Measurements from ENCODE around the gene CBLC. TPM values are rescaled to one million over a fixed set of nuclear protein-coding genes. Genes with fewer than 3 reads are reported as not detected.

The CBLC gene
- total and polyA plus RNA-seq, 2 of the 4 experiments (the other 2 are of a cell fraction): not detected

DNA sequence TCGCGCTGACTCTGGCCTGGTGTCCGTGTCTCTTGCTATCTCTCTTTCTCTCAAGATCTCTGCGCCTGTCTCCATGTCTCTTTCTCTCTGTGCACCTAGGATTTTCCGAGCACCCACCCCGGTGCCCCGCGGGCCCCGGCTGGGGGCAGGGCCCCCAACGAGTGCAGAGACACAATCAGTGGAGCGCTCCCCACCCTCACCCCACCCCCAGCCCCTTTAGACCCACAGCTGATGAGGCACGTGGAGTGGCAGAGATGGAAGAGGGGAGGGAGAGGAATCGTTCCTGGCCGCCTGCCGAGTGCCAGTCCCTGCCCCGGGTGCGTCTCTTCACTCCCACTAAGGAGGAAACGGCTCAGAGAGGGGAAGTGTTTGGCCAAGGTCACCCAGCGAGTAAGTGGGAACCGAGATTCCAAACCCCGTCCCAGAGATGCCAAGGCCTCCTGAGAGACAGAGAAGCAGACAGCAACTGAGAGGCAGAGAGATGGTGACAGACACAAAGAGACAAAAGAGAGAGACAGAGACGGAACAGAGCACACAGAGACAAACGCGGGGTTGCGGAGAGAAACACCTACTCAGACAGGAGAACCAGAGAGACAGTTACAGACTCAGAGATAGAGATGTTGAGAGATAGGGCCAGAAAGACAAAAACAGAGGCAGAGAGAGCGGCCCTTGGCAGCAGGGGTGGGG is 29.8 kb upstream of the CBLC start:
- no TSS peak for BruUV-seq (replicated peaks)
- dilution Hi-C loops (cut with HindIII; ENCODE audit: low sequenced_read_pairs, unreplicated experiment): no loop called here
- CTCF ChIA-PET: no interaction called here

More for the DNA sequence above, 29.8 kb upstream of the CBLC start:
- H3K14ac ChIP-seq (replicated peaks; ENCODE audit: low read depth, low read length): peak overlapping the region; percentile 98
- peaks cover 16% of the 10 kb centered on the region for H3K9me1 ChIP-seq (ENCODE audit: insufficient read depth, low read length)
- peak overlapping the region; percentile 97 to 98 for H4K8ac ChIP-seq (ENCODE audit: low read depth in 2 of 2, low read length in 2 of 2)
- intact Hi-C loops (cut with micrococcal nuclease): no loop called here
- peak overlapping the region; percentile 100 for H3K4ac ChIP-seq (ENCODE audit: low read depth, low read length)
- peak overlapping the region; percentile 93; the same call in 2 of the 3 replicates for H2BK15ac ChIP-seq (ENCODE audit: low read depth, low read length)
- no peaks in the 10 kb centered on the region for H3K9me3 ChIP-seq (ENCODE audit: control insufficient read depth, insufficient read depth, low read length)
- H2AFZ ChIP-seq (replicated peaks; ENCODE audit: low read length, poor library complexity): peak overlapping the region; percentile 83
- H2BK120ac ChIP-seq (ENCODE audit: low read depth, low read length): peak overlapping the region; percentile 95
- ATAC-seq (ENCODE audit: low read depth): peak; percentile 7
- H3K27ac ChIP-seq (ENCODE audit: insufficient read depth, low read length): peak overlapping the region; percentile 97
- H3K56ac ChIP-seq (ENCODE audit: extremely low read depth, insufficient read depth, low read length): peak overlapping the region; percentile 96
- peaks cover 26% of the 10 kb centered on the region for H4K20me1 ChIP-seq (ENCODE audit: insufficient read depth, low read length)
- in situ Hi-C loops (cut with MboI; ENCODE audit: low sequenced_read_pairs): no loop called here
- TF ChIP-seq FOS (IDR thresholded peaks at IDR 0.05; ENCODE audit: low read depth, low read length) (no peak), RAD21 (IDR thresholded peaks at IDR 0.05; ENCODE audit: low read length) (no peak), RFX5 (IDR thresholded peaks at IDR 0.05; ENCODE audit: low read depth, low read length) (no peak), MAFK (IDR thresholded peaks at IDR 0.05; ENCODE audit: low read depth, low read length) (no peak), MXI1 (IDR thresholded peaks at IDR 0.05; ENCODE audit: borderline replicate concordance, low read depth, low read length) (no peak), MAZ (IDR thresholded peaks at IDR 0.05; ENCODE audit: borderline replicate concordance, low read depth, low read length) (no peak; the same call in 1 of the 2 replicates), SMC3 (IDR thresholded peaks at IDR 0.05; ENCODE audit: low read depth, low read length) (no peak), CEBPB (IDR thresholded peaks at IDR 0.05; ENCODE audit: low read depth, low read length) (no peak), BHLHE40 (IDR thresholded peaks at IDR 0.05; ENCODE audit: low read depth, low read length) (peak; percentile 36; the same call in 1 of the 2 replicates), POLR2A (IDR thresholded peaks at IDR 0.05; ENCODE audit: low read depth, low read length) (peak; percentile 70)
- TF ChIP-seq, protein P1, sequence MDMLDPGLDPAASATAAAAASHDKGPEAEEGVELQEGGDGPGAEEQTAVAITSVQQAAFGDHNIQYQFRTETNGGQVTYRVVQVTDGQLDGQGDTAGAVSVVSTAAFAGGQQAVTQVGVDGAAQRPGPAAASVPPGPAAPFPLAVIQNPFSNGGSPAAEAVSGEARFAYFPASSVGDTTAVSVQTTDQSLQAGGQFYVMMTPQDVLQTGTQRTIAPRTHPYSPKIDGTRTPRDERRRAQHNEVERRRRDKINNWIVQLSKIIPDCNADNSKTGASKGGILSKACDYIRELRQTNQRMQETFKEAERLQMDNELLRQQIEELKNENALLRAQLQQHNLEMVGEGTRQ (IDR thresholded peaks at IDR 0.05; ENCODE audit: low read depth, low read length): no peak
- TF ChIP-seq, protein P2, sequence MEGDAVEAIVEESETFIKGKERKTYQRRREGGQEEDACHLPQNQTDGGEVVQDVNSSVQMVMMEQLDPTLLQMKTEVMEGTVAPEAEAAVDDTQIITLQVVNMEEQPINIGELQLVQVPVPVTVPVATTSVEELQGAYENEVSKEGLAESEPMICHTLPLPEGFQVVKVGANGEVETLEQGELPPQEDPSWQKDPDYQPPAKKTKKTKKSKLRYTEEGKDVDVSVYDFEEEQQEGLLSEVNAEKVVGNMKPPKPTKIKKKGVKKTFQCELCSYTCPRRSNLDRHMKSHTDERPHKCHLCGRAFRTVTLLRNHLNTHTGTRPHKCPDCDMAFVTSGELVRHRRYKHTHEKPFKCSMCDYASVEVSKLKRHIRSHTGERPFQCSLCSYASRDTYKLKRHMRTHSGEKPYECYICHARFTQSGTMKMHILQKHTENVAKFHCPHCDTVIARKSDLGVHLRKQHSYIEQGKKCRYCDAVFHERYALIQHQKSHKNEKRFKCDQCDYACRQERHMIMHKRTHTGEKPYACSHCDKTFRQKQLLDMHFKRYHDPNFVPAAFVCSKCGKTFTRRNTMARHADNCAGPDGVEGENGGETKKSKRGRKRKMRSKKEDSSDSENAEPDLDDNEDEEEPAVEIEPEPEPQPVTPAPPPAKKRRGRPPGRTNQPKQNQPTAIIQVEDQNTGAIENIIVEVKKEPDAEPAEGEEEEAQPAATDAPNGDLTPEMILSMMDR (conservative IDR thresholded peaks at IDR 0.05; ENCODE audit: low read depth, low read length): no peak
- TF ChIP-seq, protein P3, sequence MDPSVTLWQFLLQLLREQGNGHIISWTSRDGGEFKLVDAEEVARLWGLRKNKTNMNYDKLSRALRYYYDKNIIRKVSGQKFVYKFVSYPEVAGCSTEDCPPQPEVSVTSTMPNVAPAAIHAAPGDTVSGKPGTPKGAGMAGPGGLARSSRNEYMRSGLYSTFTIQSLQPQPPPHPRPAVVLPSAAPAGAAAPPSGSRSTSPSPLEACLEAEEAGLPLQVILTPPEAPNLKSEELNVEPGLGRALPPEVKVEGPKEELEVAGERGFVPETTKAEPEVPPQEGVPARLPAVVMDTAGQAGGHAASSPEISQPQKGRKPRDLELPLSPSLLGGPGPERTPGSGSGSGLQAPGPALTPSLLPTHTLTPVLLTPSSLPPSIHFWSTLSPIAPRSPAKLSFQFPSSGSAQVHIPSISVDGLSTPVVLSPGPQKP (IDR thresholded peaks at IDR 0.05; ENCODE audit: borderline replicate concordance, low read depth, low read length): no peak
- peak overlapping the region; percentile 95 for H3K9ac ChIP-seq (ENCODE audit: low read depth, low read length)
- DNase-seq: peak; percentile 61
- peak overlapping the region; percentile 98 for H4K5ac ChIP-seq (ENCODE audit: low read depth, low read length)
- POLR2A ChIA-PET (ENCODE audit: unreplicated experiment): no interaction called here
- H3K79me1 ChIP-seq (ENCODE audit: low read depth in 1 of 2, low read length in 2 of 2): peaks cover 15 to 47% of the 10 kb centered on the region in 2 experiments; a peak in 3 of 4 replicates
- peaks cover 22% of the 10 kb centered on the region for H3K36me3 ChIP-seq (ENCODE audit: control insufficient read depth, insufficient read depth, low read length)
- peak overlapping the region; percentile 96 for H2BK5ac ChIP-seq (ENCODE audit: low read depth, low read length, poor library complexity, severe bottlenecking)
- H3K4me3 ChIP-seq (ENCODE audit: insufficient read depth, low read depth, low read length): peak overlapping the region; percentile 49
- H3K4me2 ChIP-seq (ENCODE audit: low read depth, low read length): peak overlapping the region; percentile 97
- H3K4me1 ChIP-seq (ENCODE audit: control insufficient read depth, insufficient read depth, low read length): peaks cover 31% of the 10 kb centered on the region
- peak overlapping the region; percentile 100 for H4K91ac ChIP-seq (ENCODE audit: insufficient read depth, low read depth, low read length)
- peak overlapping the region; percentile 99 for H3K23ac ChIP-seq (ENCODE audit: low read depth, low read length)
- H3K27me3 ChIP-seq (ENCODE audit: control insufficient read depth, insufficient read depth, low read length): no peaks in the 10 kb centered on the region
- H2AK5ac ChIP-seq (ENCODE audit: low read depth, low read length): peak overlapping the region; percentile 92
- peak overlapping the region; percentile 98 for H3K18ac ChIP-seq (ENCODE audit: low read depth, low read length)
- H2AK9ac ChIP-seq (replicated peaks; ENCODE audit: low read depth, low read length, poor library complexity): peak overlapping the region; percentile 99
- WGBS, 2 experiments (ENCODE audit: extremely low coverage in 2 of 2, insufficient read length in 1 of 2): 0% methylated on average over 7 of the region's 26 CpGs; no CpG with 5 or more reads in 1 of the 2 experiments
- peak overlapping the region; percentile 85 for H2BK20ac ChIP-seq (ENCODE audit: low read depth, low read length)

All from IMR-90 (cell line).